T-helper 1 cell treated with Interleukin-12 subunit alpha and Interleukin-12 subunit beta and Interleukin-4 antibody, amounts not matched to agents 30 μg/mL and 1 μg/mL, for 36 hours (primary cell): ENCODE results near the gene BTN2A1.
A peak's percentile ranks its signal among the peaks of the same experiment; 100 is the strongest.
"Not testable (repeated sequence)": the region's sequence is repeated elsewhere in the genome, so short reads cannot be mapped to it uniquely, and the experiment has no call there.

Source experiments
- H3K27ac Mint-ChIP-seq: one replicate; pipeline ENCODE4 v1.8.0; 2021; ENCODE audit warnings: mild to moderate bottlenecking, mixed read lengths
- H3K27me3 Mint-ChIP-seq: one replicate; pipeline ENCODE4 v1.8.0; 2021; ENCODE audit warnings: low read depth, mixed read lengths
- H3K36me3 Mint-ChIP-seq: one replicate; pipeline ENCODE4 v1.8.0; 2021; ENCODE audit warnings: low read depth, mixed read lengths
- H3K4me1 Mint-ChIP-seq: one replicate; pipeline ENCODE4 v1.8.0; 2021; ENCODE audit warnings: low read depth, mixed read lengths
- H3K4me3 Mint-ChIP-seq: one replicate; pipeline ENCODE4 v1.8.0; 2021; ENCODE audit warnings: mild to moderate bottlenecking, moderate library complexity, mixed read lengths
- H3K9me3 Mint-ChIP-seq: one replicate; pipeline ENCODE4 v1.8.0; 2021; ENCODE audit warnings: mixed read lengths

The BTN2A1 gene

DNA sequence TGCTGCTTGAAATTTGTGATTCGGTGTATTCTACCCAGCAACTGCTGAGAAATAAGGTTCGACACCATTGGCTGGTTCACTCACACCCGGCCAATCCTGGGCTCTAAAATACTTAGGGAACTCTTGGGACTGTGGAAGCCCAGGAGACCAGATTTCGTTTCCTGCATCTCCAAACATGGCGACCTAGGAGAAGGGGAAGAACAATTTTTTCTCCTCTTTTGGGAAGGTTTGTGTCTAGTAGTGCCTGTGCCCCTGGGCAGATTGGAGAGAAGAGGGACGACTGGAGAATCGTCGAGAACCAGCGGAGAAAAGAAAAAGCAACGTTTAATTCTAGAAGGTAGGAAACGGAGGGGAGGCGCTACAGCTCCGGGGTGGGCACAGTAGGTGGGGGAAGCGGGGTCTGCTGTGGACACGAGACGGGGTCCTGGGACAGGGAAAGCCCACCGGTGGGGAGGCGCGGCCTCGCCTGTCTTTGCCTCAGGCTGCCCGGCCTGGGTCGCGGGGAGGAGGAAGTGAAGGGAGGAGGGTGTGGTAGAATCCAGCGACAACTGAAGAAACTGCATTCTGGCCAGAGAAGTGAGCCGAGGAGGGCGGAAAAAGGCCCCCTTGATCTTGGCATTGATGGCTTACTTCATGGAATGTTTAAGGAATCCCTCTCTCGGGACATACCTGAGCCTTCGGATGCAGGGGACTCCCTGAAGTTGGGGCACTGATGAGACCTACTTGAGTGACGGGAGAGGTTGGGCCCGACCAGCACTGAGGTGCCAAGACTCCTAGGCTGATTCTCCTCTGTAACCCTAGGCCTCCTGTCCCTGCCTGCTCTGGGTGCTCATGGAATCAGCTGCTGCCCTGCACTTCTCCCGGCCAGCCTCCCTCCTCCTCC lies at the start of gene BTN2A1:
Gene BTN2A1, plus strand, starts transcription at position 150 of the 883 bp plus-strand sequence. Its CDS starts 682 bp downstream, at position 832.
- peak within 1 kb of the TSS; percentile 98 for H3K4me3 Mint-ChIP-seq
- peaks cover 42% of the 10 kb centered on the region for H3K4me1 Mint-ChIP-seq
- no peaks in the 10 kb centered on the region for H3K9me3 Mint-ChIP-seq
- peak within 1 kb of the TSS; percentile 95 for H3K27ac Mint-ChIP-seq
- H3K27me3 Mint-ChIP-seq = no peaks in the 10 kb centered on the region
- H3K36me3 Mint-ChIP-seq = peaks cover 38% of the 10 kb centered on the region

DNA sequence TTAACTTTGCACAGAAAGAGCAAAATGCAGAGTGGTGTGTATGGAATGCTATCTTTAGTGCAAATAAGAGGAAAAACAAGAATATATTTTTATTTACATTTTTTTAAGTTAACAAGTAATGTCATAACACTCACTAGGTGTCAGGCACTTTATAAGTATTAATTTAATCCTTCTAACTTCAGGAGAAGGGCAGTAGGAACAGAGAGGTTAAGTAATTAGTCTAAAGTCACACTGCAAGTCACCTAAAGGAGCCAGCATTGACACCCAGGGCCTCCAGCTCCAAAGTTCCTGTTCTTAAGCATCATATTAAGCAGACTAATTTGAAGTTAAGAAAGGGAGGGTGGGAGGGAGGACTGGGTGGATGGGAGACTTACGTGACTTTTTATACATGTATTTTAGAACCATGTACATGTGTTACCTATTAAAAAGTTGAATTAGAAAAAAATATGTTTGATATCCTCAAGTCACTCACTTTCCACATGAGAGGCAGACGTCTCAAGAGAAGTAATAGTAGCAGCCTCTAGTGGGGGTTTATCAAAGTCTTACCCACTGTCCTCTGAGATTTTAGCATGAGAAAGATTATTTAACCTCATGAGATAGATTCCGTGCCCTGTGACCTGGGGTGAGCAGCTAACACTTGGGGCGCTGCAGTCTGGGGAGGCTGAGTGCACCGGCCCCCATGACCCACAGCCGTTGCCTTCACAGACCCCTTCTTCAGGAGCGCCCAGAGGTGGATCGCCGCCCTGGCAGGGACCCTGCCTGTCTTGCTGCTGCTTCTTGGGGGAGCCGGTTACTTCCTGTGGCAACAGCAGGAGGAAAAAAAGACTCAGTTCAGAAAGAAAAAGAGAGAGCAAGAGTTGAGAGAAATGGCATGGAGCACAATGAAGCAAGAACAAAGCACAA lies 48.7 kb upstream of the BTN2A1 start:
- H3K36me3 Mint-ChIP-seq = peaks cover 74% of the 10 kb centered on the region
- no peaks in the 10 kb centered on the region for H3K9me3 Mint-ChIP-seq
- H3K4me3 Mint-ChIP-seq = no peak overlapping the region
- peaks cover 25% of the 10 kb centered on the region for H3K4me1 Mint-ChIP-seq
- no peak overlapping the region for H3K27ac Mint-ChIP-seq
- H3K27me3 Mint-ChIP-seq = no peaks in the 10 kb centered on the region

- H3K36me3 Mint-ChIP-seq = peaks cover 78% of the 10 kb centered on the region
- H3K4me1 Mint-ChIP-seq = peaks cover 15% of the 10 kb centered on the region
- H3K27ac Mint-ChIP-seq = no peak overlapping the region
- H3K4me3 Mint-ChIP-seq = no peak overlapping the region
- peaks cover 19% of the 10 kb centered on the region for H3K9me3 Mint-ChIP-seq
- no peaks in the 10 kb centered on the region for H3K27me3 Mint-ChIP-seq
Measured at GRCh38 chr6:26411751-26412150, 46.0 kb upstream of the BTN2A1 start.

DNA sequence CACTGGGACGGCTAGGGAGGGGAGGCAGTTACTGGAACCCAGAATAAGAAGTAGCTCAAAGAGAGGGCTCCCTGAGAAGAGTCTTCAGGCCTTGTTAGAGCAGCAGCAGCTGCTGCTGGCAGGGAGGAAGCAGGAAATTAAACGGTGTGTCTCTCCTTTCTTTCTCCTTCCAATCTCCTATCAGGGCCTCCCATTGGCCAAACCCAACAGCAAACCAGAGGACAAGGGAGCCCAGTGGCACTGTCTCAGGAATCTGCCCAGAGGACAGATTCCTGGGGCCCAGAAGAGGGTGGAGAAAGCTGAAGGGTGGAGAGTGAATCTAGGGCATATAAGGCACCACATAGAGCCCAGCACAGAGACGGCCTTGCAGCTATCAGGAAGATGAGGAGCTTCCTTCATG lies 45.5 kb upstream of the BTN2A1 start:
- Mint-ChIP-seq H3K9me3 (peaks cover 23% of the 10 kb centered on the region), H3K36me3 (peaks cover 81% of the 10 kb centered on the region), H3K27ac (no peak overlapping the region), H3K4me3 (no peak overlapping the region), H3K4me1 (peaks cover 12% of the 10 kb centered on the region), H3K27me3 (no peaks in the 10 kb centered on the region)

DNA sequence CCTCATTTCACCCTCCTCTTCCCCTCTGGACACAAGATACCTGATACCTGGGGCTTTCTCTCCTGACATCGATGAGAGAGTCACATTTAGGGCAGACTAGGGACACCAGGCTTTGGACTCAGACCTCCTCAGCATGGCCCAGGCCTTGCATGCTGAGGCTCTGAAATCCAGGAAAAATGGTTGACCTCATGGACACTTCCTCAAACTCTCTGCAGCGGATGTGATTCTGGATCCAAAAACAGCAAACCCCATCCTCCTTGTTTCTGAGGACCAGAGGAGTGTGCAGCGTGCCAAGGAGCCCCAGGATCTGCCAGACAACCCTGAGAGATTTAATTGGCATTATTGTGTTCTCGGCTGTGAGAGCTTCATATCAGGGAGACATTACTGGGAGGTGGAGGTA lies 44.8 kb upstream of the BTN2A1 start:
- Mint-ChIP-seq H3K36me3 (peaks cover 78% of the 10 kb centered on the region), H3K27ac (no peak overlapping the region), H3K4me3 (no peak overlapping the region), H3K27me3 (no peaks in the 10 kb centered on the region), H3K9me3 (peaks cover 31% of the 10 kb centered on the region), H3K4me1 (peaks cover 10% of the 10 kb centered on the region)

DNA sequence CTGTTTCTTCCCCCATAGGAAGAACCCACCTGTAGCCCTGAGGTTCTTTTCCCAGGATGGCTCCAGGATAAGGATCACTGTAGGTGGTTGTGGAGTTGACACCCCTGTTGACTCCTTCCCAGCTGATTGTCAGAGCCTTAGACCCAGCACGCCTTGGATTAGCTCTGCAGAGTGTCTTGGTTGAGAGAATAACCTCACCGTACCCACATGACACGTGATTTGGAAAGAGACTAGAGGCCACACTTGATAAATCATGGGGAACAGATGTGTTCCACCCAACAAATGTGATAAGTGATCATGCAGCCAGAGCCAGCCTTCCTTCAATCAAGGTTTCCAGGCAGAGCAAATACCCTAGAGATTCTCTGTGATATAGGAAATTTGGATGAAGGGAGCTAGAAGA lies 43.5 kb upstream of the BTN2A1 start:
- Mint-ChIP-seq H3K4me1 (peaks cover 10% of the 10 kb centered on the region), H3K36me3 (peaks cover 79% of the 10 kb centered on the region), H3K9me3 (peaks cover 43% of the 10 kb centered on the region), H3K27ac (no peak overlapping the region), H3K4me3 (no peak overlapping the region), H3K27me3 (no peaks in the 10 kb centered on the region)

DNA sequence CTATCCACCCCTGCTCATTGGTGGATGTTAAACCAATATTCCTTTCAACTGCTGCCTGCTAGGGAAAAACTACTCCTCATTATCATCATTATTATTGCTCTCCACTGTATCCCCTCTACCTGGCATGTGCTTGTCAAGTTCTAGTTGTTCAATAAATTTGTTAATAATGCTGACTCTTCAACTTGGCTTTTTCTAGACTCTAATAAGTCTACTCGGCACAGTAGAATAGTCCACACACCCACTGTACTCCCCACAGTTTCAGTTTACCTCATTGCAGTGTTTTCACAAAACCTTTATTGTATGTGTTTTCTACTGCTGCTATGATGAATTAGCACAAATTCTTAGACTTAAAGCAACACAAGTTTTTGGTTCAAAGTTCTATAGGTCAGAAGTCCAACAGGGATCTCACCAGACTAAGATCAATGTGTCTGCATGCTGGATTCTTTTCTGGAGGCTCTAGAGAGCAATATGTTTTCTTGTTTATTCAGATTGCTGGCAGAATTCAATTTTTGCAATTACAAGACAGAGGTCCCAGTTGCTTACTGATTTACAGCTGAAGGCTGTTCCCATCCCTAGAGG lies 42.6 kb upstream of the BTN2A1 start:
- Mint-ChIP-seq H3K9me3 (peaks cover 43% of the 10 kb centered on the region), H3K27me3 (no peaks in the 10 kb centered on the region), H3K36me3 (peaks cover 73% of the 10 kb centered on the region), H3K4me3 (no peak overlapping the region), H3K27ac (no peak overlapping the region), H3K4me1 (peaks cover 10% of the 10 kb centered on the region)

DNA sequence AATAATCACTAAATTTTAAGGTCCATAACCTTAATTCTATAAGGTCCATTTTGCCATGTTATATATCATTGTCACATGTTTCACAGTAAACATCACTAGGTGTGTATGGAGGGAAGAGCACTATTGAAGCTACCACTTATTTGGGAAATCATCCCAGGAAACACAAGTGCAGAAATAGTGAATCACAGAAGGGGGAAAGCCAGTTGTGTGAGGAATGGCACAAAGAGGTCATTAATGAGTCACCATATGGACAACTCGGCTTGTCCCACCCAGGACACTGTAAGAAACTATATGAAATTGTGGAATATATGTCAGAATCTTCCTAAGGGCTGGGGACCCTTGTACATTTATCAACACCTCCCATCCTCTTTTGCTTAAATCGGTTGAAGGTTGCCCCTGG lies 42.0 kb upstream of the BTN2A1 start:
- H3K4me1 Mint-ChIP-seq = peaks cover 8% of the 10 kb centered on the region
- peaks cover 43% of the 10 kb centered on the region for H3K9me3 Mint-ChIP-seq
- H3K4me3 Mint-ChIP-seq = no peak overlapping the region
- H3K36me3 Mint-ChIP-seq = peaks cover 69% of the 10 kb centered on the region
- no peak overlapping the region for H3K27ac Mint-ChIP-seq
- H3K27me3 Mint-ChIP-seq = no peaks in the 10 kb centered on the region

GRCh38 chr6:26416288-26416687 lies 41.5 kb upstream of the BTN2A1 start:
- H3K27me3 Mint-ChIP-seq = no peaks in the 10 kb centered on the region
- H3K36me3 Mint-ChIP-seq = peaks cover 64% of the 10 kb centered on the region
- no peak overlapping the region for H3K4me3 Mint-ChIP-seq
- peaks cover 8% of the 10 kb centered on the region for H3K4me1 Mint-ChIP-seq
- H3K27ac Mint-ChIP-seq = no peak overlapping the region
- H3K9me3 Mint-ChIP-seq = peaks cover 43% of the 10 kb centered on the region

DNA sequence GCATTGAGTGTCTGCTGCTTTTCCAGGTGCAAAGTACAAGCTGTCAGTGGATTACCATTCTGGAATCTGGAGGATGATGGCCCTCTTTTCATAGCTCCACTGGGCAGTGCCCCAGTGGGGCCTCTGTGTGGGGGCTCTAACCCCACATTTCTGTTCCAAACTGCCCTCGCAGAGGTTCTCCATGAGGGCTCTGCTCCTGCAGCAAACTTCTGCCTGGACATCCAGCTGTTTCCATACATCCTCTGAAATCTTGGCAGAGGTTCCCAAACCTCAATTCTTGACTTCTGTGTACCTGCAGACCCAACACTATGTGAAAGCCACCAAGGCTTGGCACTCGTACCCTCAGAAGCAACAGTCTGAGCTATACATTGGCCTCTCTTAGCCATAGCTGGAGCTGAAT lies 39.7 kb upstream of the BTN2A1 start:
- not testable (repeated sequence) for H3K27ac Mint-ChIP-seq, H3K4me3 Mint-ChIP-seq, H3K27me3 Mint-ChIP-seq
- Mint-ChIP-seq H3K36me3 (peaks cover 49% of the 10 kb centered on the region), H3K9me3 (peaks cover 43% of the 10 kb centered on the region), H3K4me1 (peaks cover 11% of the 10 kb centered on the region)

- Mint-ChIP-seq H3K9me3 (peaks cover 43% of the 10 kb centered on the region), H3K36me3 (peaks cover 42% of the 10 kb centered on the region)
- H3K4me3 Mint-ChIP-seq, H3K4me1 Mint-ChIP-seq, H3K27me3 Mint-ChIP-seq, H3K27ac Mint-ChIP-seq: not testable (repeated sequence)
Measured at GRCh38 chr6:26418795-26419194, 39.0 kb upstream of the BTN2A1 start.

GRCh38 chr6:26420688-26421171 lies 37.0 kb upstream of the BTN2A1 start:
- no peak overlapping the region for H3K4me3 Mint-ChIP-seq
- no peak overlapping the region for H3K27ac Mint-ChIP-seq
- peaks cover 29% of the 10 kb centered on the region for H3K36me3 Mint-ChIP-seq
- H3K27me3 Mint-ChIP-seq = no peaks in the 10 kb centered on the region
- H3K9me3 Mint-ChIP-seq = peaks cover 35% of the 10 kb centered on the region
- peaks cover 10% of the 10 kb centered on the region for H3K4me1 Mint-ChIP-seq

DNA sequence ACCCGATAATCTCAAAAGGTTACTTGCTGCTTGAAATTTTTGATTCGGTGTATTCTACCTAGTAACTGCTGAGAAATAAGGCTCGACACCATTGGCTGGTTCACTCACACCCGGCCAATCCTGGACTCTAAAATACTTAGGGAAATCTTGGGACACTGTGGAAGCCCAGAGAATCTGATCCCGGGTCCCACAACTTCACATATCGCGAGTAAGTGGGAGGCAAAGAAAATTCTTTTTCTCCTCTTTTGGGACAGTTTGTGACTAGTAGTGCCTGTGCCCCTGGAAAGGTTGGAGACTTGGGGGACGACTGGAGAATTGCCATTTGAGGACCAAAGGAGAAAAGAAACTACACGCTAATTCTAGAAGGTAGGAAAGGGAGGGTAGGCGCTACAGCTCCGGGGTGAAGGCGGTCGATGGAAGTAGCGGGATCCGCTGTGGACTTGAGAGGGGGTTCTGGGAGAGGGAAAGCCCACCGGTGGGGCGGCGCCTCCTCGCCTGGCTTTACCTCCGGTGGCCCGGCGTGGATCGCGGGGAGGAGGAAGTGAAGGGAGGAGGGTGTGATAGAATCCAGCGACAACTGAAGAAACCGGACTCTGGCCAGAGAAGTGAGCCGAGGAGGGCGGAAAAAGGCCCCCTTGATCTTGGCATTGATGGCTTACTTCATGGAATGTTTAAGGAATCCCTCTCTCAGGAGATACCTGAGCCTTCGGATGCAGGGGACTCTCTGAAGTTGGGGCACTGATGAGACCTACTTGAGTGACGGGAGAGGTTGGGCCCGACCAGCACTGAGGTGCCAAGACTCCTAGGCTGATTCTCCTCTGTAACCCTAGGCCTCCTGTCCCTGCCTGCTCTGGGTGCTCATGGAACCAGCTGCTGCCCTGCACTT lies 36.3 kb upstream of the BTN2A1 start:
- Mint-ChIP-seq H3K27ac (no peak overlapping the region), H3K9me3 (peaks cover 27% of the 10 kb centered on the region), H3K27me3 (no peaks in the 10 kb centered on the region), H3K36me3 (peaks cover 23% of the 10 kb centered on the region), H3K4me1 (peaks cover 11% of the 10 kb centered on the region), H3K4me3 (no peak overlapping the region)
